ENCODE measurements around the gene ZNF254.
"Not testable (repeated sequence)": the region's sequence is repeated elsewhere in the genome, so short reads cannot be mapped to it uniquely, and the experiment has no call there.

The ZNF254 gene

GRCh38 chr19:24072720-24073119, 14.3 kb upstream of the ZNF254 start:
- no peak for DNase-seq

- no peak for DNase-seq
Measured at GRCh38 chr19:24073807-24074206, 13.2 kb upstream of the ZNF254 start.

- DNase-seq: no peak
Measured at GRCh38 chr19:24074720-24075454, 12.1 kb upstream of the ZNF254 start.

- not testable (repeated sequence) for DNase-seq
Measured at GRCh38 chr19:24075530-24075929, 11.5 kb upstream of the ZNF254 start.

GRCh38 chr19:24078680-24079079, 8.3 kb upstream of the ZNF254 start:
- no peak for DNase-seq

- no peak for DNase-seq
Measured at GRCh38 chr19:24081056-24081455, 5.9 kb upstream of the ZNF254 start.

- DNase-seq: no peak
Measured at GRCh38 chr19:24098359-24098758, 11.4 kb downstream of the ZNF254 start.

- no peak for DNase-seq
Measured at GRCh38 chr19:24099829-24100228, 12.8 kb downstream of the ZNF254 start.

GRCh38 chr19:24100597-24100996, 13.6 kb downstream of the ZNF254 start:
- not testable (repeated sequence) for DNase-seq

- DNase-seq: no peak
Measured at GRCh38 chr19:24101459-24102115, 14.6 kb downstream of the ZNF254 start.

- no peak for DNase-seq
Measured at GRCh38 chr19:24127601-24128000, 40.6 kb downstream of the ZNF254 start.

GRCh38 chr19:24140099-24140498, 53.1 kb downstream of the ZNF254 start:
- no peak for DNase-seq

GRCh38 chr19:24140591-24140990, 53.6 kb downstream of the ZNF254 start:
- DNase-seq: no peak

GRCh38 chr19:24141612-24142011, 54.6 kb downstream of the ZNF254 start:
- DNase-seq: no peak

GRCh38 chr19:24142771-24143170, 55.8 kb downstream of the ZNF254 start:
- no peak for DNase-seq

- DNase-seq: no peak
Measured at GRCh38 chr19:24159707-24160106, 72.7 kb downstream of the ZNF254 start.

GRCh38 chr19:24166055-24166454, 79.1 kb downstream of the ZNF254 start:
- no peak for DNase-seq

GRCh38 chr19:24173882-24174281, 86.9 kb downstream of the ZNF254 start:
- no peak for DNase-seq

- no peak for DNase-seq
Measured at GRCh38 chr19:24177686-24178085, 90.7 kb downstream of the ZNF254 start.

- no peak for DNase-seq
Measured at GRCh38 chr19:24178207-24178606, 91.2 kb downstream of the ZNF254 start.

Data from activated T-cell treated with anti-CD3 and anti-CD28 coated beads, Interleukin-2, amount 50 U/mL, for 48 hours (primary cell).